Epithelial cell of esophagus (primary cell): ENCODE data around the gene HTR3E.
A peak's percentile ranks its signal among the peaks of the same experiment; 100 is the strongest.
"Not testable (repeated sequence)": the region's sequence is repeated elsewhere in the genome, so short reads cannot be mapped to it uniquely, and the experiment has no call there.

Experiments
- DNase-seq: peaks from one replicate; pipeline ENCODE4 v3.0.0; 2010; ENCODE audit warnings: low read depth
- H3K4me3 ChIP-seq: 2 replicates; pipeline ENCODE4 v1.5.1; 2011; ENCODE audit warnings: mild to moderate bottlenecking, low read length, control low read depth
- CTCF ChIP-seq: IDR thresholded peaks from 2 replicates; pipeline ENCODE4 v1.5.1; 2011; ENCODE audit warnings: low read depth, mild to moderate bottlenecking, low read length, control low read depth, inconsistent platforms; ENCODE audit not compliant: insufficient read depth; ENCODE audit errors: missing control alignments

Gene HTR3E

GRCh38 chr3:184099806-184100686 is 3.2 kb downstream of the HTR3E start:
- no peak overlapping the region for H3K4me3 ChIP-seq
- no peak for DNase-seq
- TF ChIP-seq CTCF = no peak

GRCh38 chr3:184110316-184110725 is 13.5 kb downstream of the HTR3E start:
- no peak overlapping the region for H3K4me3 ChIP-seq
- peak; percentile 8 for DNase-seq
- TF ChIP-seq CTCF = no peak

GRCh38 chr3:184116017-184116416 is 19.2 kb downstream of the HTR3E start:
- DNase-seq = no peak
- no peak for TF ChIP-seq CTCF
- H3K4me3 ChIP-seq = no peak overlapping the region

- no peak for TF ChIP-seq CTCF
- DNase-seq = peak; percentile 15
- no peak overlapping the region for H3K4me3 ChIP-seq
Observed at GRCh38 chr3:184117636-184118035, 20.8 kb downstream of the HTR3E start.

GRCh38 chr3:184121031-184121430 is 24.2 kb downstream of the HTR3E start:
- H3K4me3 ChIP-seq, DNase-seq: not testable (repeated sequence)

GRCh38 chr3:184126006-184126405 is 29.1 kb downstream of the HTR3E start:
- TF ChIP-seq CTCF = no peak
- DNase-seq = no peak
- no peak overlapping the region for H3K4me3 ChIP-seq

- peak; percentile 49 for TF ChIP-seq CTCF
- peak; percentile 56 for DNase-seq
Observed at GRCh38 chr3:184129012-184129411, 32.1 kb downstream of the HTR3E start.

More at GRCh38 chr3:184129012-184129411, 32.1 kb downstream of the HTR3E start:
- H3K4me3 ChIP-seq = no peak overlapping the region
